Mucosa of rectum (tissue), 2 donors: ENCODE results near the gene PLCH1.

Experiments used
- H3K27ac ChIP-seq, 2 donors: one replicate each; pipeline ENCODE4 v1.7.0; 2013; ENCODE audit warnings: inconsistent platforms in 2 of 2, low read depth in 2 of 2, low read length in 2 of 2
- H3K27me3 ChIP-seq, 2 donors: one replicate each; pipeline ENCODE4 v1.7.0; 2013; ENCODE audit warnings: low read length in 2 of 2; ENCODE audit not compliant: control insufficient read depth in 2 of 2, insufficient read depth in 2 of 2
- H3K36me3 ChIP-seq, 2 donors: one replicate each; pipeline ENCODE4 v1.7.0; 2013; ENCODE audit warnings: low read length in 2 of 2; ENCODE audit not compliant: control insufficient read depth in 2 of 2, insufficient read depth in 2 of 2
- H3K4me1 ChIP-seq, 2 donors: one replicate each; pipeline ENCODE4 v1.7.0; 2013; ENCODE audit warnings: low read length in 2 of 2, mild to moderate bottlenecking in 1 of 2; ENCODE audit not compliant: control insufficient read depth in 2 of 2, insufficient read depth in 2 of 2
- H3K4me3 ChIP-seq, 2 donors: one replicate each; pipeline ENCODE4 v1.7.0; 2013; ENCODE audit warnings: low read length in 2 of 2
- H3K9ac ChIP-seq, 2 donors: one replicate each; pipeline ENCODE4 v1.7.0; 2013; ENCODE audit warnings: low read length in 2 of 2, low read depth in 1 of 2, mild to moderate bottlenecking in 1 of 2
- H3K9me3 ChIP-seq, 2 donors: one replicate each; pipeline ENCODE4 v1.7.0; 2013; ENCODE audit warnings: low read length in 2 of 2; ENCODE audit not compliant: control insufficient read depth in 2 of 2
- donor health status: healthy.
- donor health status: Normal muscosa, but diverticular disease.

PLCH1 gene

GRCh38 chr3:155331078-155331477 lies 413.8 kb downstream of the PLCH1 start:
- no peaks in the 10 kb centered on the region for H3K4me1 ChIP-seq
- no peaks in the 10 kb centered on the region for H3K27me3 ChIP-seq
- no peaks in the 10 kb centered on the region for H3K36me3 ChIP-seq
- H3K27ac ChIP-seq, result no peak overlapping the region
- H3K9ac ChIP-seq, result no peak overlapping the region
- no peaks in the 10 kb centered on the region for H3K9me3 ChIP-seq
- H3K4me3 ChIP-seq, result no peak overlapping the region

- H3K36me3 ChIP-seq, result no peaks in the 10 kb centered on the region
- H3K4me1 ChIP-seq, result no peaks in the 10 kb centered on the region
- no peak overlapping the region for H3K4me3 ChIP-seq
- H3K9ac ChIP-seq, result no peak overlapping the region
- no peaks in the 10 kb centered on the region for H3K27me3 ChIP-seq
- no peaks in the 10 kb centered on the region for H3K9me3 ChIP-seq
- no peak overlapping the region for H3K27ac ChIP-seq
Observed at GRCh38 chr3:155330370-155330769, 414.5 kb downstream of the PLCH1 start.

GRCh38 chr3:155329513-155330048 lies 415.3 kb downstream of the PLCH1 start:
- Histone ChIP-seq H3K27ac (no peak overlapping the region), H3K4me3 (no peak overlapping the region), H3K36me3 (no peaks in the 10 kb centered on the region), H3K9me3 (no peaks in the 10 kb centered on the region), H3K4me1 (no peaks in the 10 kb centered on the region), H3K9ac (no peak overlapping the region), H3K27me3 (no peaks in the 10 kb centered on the region)

DNA sequence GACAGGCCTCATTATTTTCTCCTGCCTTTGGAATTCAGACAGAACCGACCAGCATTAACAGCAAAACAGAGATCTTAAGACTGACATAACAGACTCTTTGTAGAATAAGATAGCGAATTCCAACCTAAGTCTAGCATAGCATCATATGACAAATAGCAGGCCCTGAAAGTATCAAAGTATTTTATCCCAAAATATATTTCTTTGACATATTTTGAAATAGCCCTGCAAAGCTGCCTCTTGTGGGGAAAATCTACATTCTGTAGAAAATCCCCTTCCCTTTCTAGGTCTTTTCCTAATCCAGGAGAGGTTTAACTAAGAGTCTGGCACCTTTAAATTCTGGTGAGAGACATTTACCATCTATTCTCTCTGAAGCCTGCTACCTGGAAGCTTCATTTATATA lies 417.0 kb downstream of the PLCH1 start:
- no peak overlapping the region for H3K9ac ChIP-seq
- H3K27me3 ChIP-seq, result no peaks in the 10 kb centered on the region
- no peaks in the 10 kb centered on the region for H3K36me3 ChIP-seq
- H3K9me3 ChIP-seq, result no peaks in the 10 kb centered on the region
- H3K4me1 ChIP-seq, result no peaks in the 10 kb centered on the region
- no peak overlapping the region for H3K27ac ChIP-seq
- H3K4me3 ChIP-seq, result no peak overlapping the region

- H3K27me3 ChIP-seq, result no peaks in the 10 kb centered on the region
- no peaks in the 10 kb centered on the region for H3K36me3 ChIP-seq
- no peak overlapping the region for H3K9ac ChIP-seq
- H3K4me1 ChIP-seq, result no peaks in the 10 kb centered on the region
- H3K4me3 ChIP-seq, result no peak overlapping the region
- H3K27ac ChIP-seq, result no peak overlapping the region
- H3K9me3 ChIP-seq, result no peaks in the 10 kb centered on the region
Observed at GRCh38 chr3:155327430-155327829, 417.4 kb downstream of the PLCH1 start.

DNA sequence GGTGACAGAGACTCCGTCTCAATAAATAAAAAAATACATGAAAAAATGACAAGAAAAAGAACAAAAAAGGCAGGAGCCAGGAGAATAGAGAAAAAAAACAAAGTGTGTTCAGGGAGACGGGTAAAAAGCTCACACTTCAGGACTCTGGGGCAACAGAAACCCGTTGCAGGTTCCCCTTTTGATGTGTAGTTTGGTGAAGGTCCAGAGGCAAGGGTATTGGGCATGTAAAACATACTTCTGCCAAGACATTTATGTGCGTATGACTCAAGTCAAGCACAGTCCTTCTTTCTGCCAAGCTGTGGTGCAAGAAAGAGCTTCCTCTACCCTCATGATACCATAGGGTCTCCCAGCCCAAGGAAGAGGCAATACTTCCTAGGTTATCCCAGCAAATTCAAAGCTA lies 418.0 kb downstream of the PLCH1 start:
- Histone ChIP-seq H3K36me3 (no peaks in the 10 kb centered on the region), H3K4me3 (no peak overlapping the region), H3K27me3 (no peaks in the 10 kb centered on the region), H3K9me3 (no peaks in the 10 kb centered on the region), H3K27ac (no peak overlapping the region), H3K9ac (no peak overlapping the region), H3K4me1 (no peaks in the 10 kb centered on the region)

GRCh38 chr3:155326244-155326643 lies 418.6 kb downstream of the PLCH1 start:
- Histone ChIP-seq H3K9ac (no peak overlapping the region), H3K27me3 (no peaks in the 10 kb centered on the region), H3K36me3 (no peaks in the 10 kb centered on the region), H3K4me3 (no peak overlapping the region), H3K9me3 (no peaks in the 10 kb centered on the region), H3K4me1 (no peaks in the 10 kb centered on the region), H3K27ac (no peak overlapping the region)
